IMR-90 (cell line): ENCODE results near the gene TBX20.

Experiments used
- BHLHE40 ChIP-seq: fragments of 150-350 bp; IDR thresholded peaks from 2 replicates; pipeline ENCODE4 v1.6.1; 2016; ENCODE audit warnings: mild to moderate bottlenecking, low read depth, low read length
- CTCF ChIP-seq: conservative IDR thresholded peaks from 2 replicates; pipeline ENCODE4 v1.5.1; 2012; ENCODE audit warnings: mild to moderate bottlenecking, low read depth, low read length, improper control_type of control experiment
- FOS ChIP-seq: fragments of 150-350 bp; IDR thresholded peaks from 2 replicates; pipeline ENCODE4 v1.6.1; 2016; ENCODE audit warnings: low read depth, low read length
- MAZ ChIP-seq: IDR thresholded peaks from 2 replicates; pipeline ENCODE4 v1.6.1; 2012; ENCODE audit warnings: low read depth, mild to moderate bottlenecking, low read length, improper control_type of control experiment, moderate library complexity, borderline replicate concordance
- NFE2L2 ChIP-seq: fragments of 150-350 bp; IDR thresholded peaks from 2 replicates; pipeline ENCODE4 v1.6.1; 2016; ENCODE audit warnings: low read depth, mild to moderate bottlenecking, low read length
- POLR2A ChIP-seq: IDR thresholded peaks from 2 replicates; pipeline ENCODE4 v1.6.1; 2012; ENCODE audit warnings: mild to moderate bottlenecking, low read depth, low read length
- RAD21 ChIP-seq: IDR thresholded peaks from 2 replicates; pipeline ENCODE4 v1.6.1; 2012; ENCODE audit warnings: low read length, improper control_type of control experiment
- RCOR1 ChIP-seq: IDR thresholded peaks from 2 replicates; pipeline ENCODE4 v1.6.1; 2012; ENCODE audit warnings: mild to moderate bottlenecking, low read length, improper control_type of control experiment; ENCODE audit not compliant: insufficient replicate concordance
- USF2 ChIP-seq: fragments of 150-350 bp; IDR thresholded peaks from 2 replicates; pipeline ENCODE4 v1.6.1; 2017; ENCODE audit warnings: mild to moderate bottlenecking, antibody characterized with exemption, low read length, low read depth

- TF ChIP-seq BHLHE40 (no peak), CTCF (no peak), NFE2L2 (no peak), USF2 (no peak), RAD21 (no peak), POLR2A (no peak), FOS (no peak), RCOR1 (no peak), MAZ (no peak)
Observed at GRCh38 chr7:35251606-35252310, 2.1 kb downstream of the TBX20 start.
